PC-3 (cell line): ENCODE results near the gene SGTB. TPM values are rescaled to one million over a fixed set of nuclear protein-coding genes. Genes with fewer than 3 reads are reported as not detected.
A peak's percentile ranks its signal among the peaks of the same experiment; 100 is the strongest.

Source experiments
- ATAC-seq: fragments of 200-7000 bp; cut with Tn5 transposase; 2 replicates; pipeline ENCODE4 v1.9.1; 2020; ENCODE audit warnings: mild to moderate bottlenecking, moderate library complexity
- BruUV-seq: library from RNA; stranded (reverse); fragments of 400-500 nt; replicated peaks from 2 replicates; lab custom pipeline; 2021; lab: Mats Ljungman, UMichigan
- CTCF ChIA-PET: fragments of 300-600 bp; sonication (Branson Sonifier 250); formaldehyde crosslinking; loops from one replicate; lab custom pipeline; 2022; ENCODE audit warnings: antibody characterized with exemption; lab: Charles Lee
- POLR2A ChIA-PET: fragments of 300-600 bp; sonication (Branson Sonifier 250); formaldehyde crosslinking; loops from one replicate; lab custom pipeline; 2022; ENCODE audit warnings: antibody characterized with exemption; ENCODE audit not compliant: unreplicated experiment; lab: Charles Lee
- DNase-seq: peaks from one replicate; pipeline ENCODE4 v3.0.0-alpha.2; 2015
- H2AFZ ChIP-seq: fragments of 300-600 bp; sonication (generic); 2 replicates; pipeline ENCODE4 v1.6.0; 2016; ENCODE audit warnings: antibody characterized with exemption, low read length
- H3F3A ChIP-seq: fragments of 300-600 bp; sonication (generic); one replicate; pipeline ENCODE4 v1.6.0; 2017; ENCODE audit warnings: antibody characterized with exemption, low read length, control low read depth, mild to moderate bottlenecking; ENCODE audit not compliant: unreplicated experiment
- H3K27ac ChIP-seq: fragments of 300-600 bp; sonication (generic); 2 replicates; pipeline ENCODE4 v1.5.1; 2016; ENCODE audit warnings: mild to moderate bottlenecking, low read length
- H3K27me3 ChIP-seq: fragments of 300-600 bp; sonication (generic); 2 replicates; pipeline ENCODE4 v1.6.1; 2016; ENCODE audit warnings: low read length, mixed read lengths
- H3K36me3 ChIP-seq: fragments of 300-600 bp; sonication (generic); 2 replicates; pipeline ENCODE4 v1.6.1; 2016; ENCODE audit warnings: low read depth, mixed run types, low read length, mixed read lengths
- H3K4me1 ChIP-seq: fragments of 300-600 bp; sonication (generic); 2 replicates; pipeline ENCODE4 v1.5.1; 2016; ENCODE audit warnings: low read length; ENCODE audit not compliant: insufficient read depth
- H3K4me2 ChIP-seq: fragments of 300-600 bp; sonication (generic); 2 replicates; pipeline ENCODE4 v1.6.0; 2016; ENCODE audit warnings: low read length
- H3K4me3 ChIP-seq: fragments of 300-600 bp; sonication (generic); 2 replicates; pipeline ENCODE4 v1.5.1; 2016; ENCODE audit warnings: mild to moderate bottlenecking, low read length, mixed read lengths
- H3K79me2 ChIP-seq: fragments of 300-600 bp; sonication (generic); 2 replicates; pipeline ENCODE4 v1.6.1; 2017; ENCODE audit warnings: low read length, mixed read lengths
- H3K9ac ChIP-seq: fragments of 300-600 bp; sonication (generic); 2 replicates; pipeline ENCODE4 v1.6.0; 2016; ENCODE audit warnings: mild to moderate bottlenecking, low read length
- H3K9me2 ChIP-seq: fragments of 300-600 bp; sonication (generic); replicated peaks from 2 replicates; pipeline ENCODE4 v1.6.1; 2016; ENCODE audit warnings: mixed run types, low read length, mixed read lengths
- H3K9me3 ChIP-seq: fragments of 300-600 bp; sonication (generic); 2 replicates; pipeline ENCODE4 v1.6.1; 2016; ENCODE audit warnings: low read length, mixed read lengths
- H4K20me1 ChIP-seq: fragments of 300-600 bp; sonication (generic); 2 replicates; pipeline ENCODE4 v1.6.1; 2016; ENCODE audit warnings: low read length, mixed read lengths
- EZH2 ChIP-seq: fragments of 300-600 bp; sonication (generic); IDR thresholded peaks from one replicate; pipeline ENCODE4 v1.6.1; 2017; ENCODE audit warnings: antibody characterized with exemption, mild to moderate bottlenecking, low read length; ENCODE audit not compliant: unreplicated experiment
- EZH2phosphoT487 ChIP-seq: fragments of 300-600 bp; sonication (generic); IDR thresholded peaks from 2 replicates; pipeline ENCODE4 v1.6.1; 2018; ENCODE audit warnings: mild to moderate bottlenecking, antibody characterized with exemption, low read length, borderline replicate concordance
- intact Hi-C: fragments of 100-400 bp; cut with micrococcal nuclease; formaldehyde crosslinking; loops from 2 replicates; pipeline ENCODE4 v1.9.0; 2023
- total RNA-seq: library from RNA; depleted of rRNA; stranded (reverse); fragments of >200 nt; gene quantifications from 2 replicates; pipeline ENCODE4 v1.2.3, GENCODE V29; 2014
- TF ChIP-seq, protein P1 (sequence below): fragments of 300-600 bp; sonication (generic); conservative IDR thresholded peaks from 2 replicates; pipeline ENCODE4 v1.5.1; 2017; ENCODE audit warnings: antibody characterized with exemption, low read depth, mild to moderate bottlenecking, low read length

Gene SGTB
- total RNA-seq, 1 experiment from 2014 or later = 1.1 TPM

DNA sequence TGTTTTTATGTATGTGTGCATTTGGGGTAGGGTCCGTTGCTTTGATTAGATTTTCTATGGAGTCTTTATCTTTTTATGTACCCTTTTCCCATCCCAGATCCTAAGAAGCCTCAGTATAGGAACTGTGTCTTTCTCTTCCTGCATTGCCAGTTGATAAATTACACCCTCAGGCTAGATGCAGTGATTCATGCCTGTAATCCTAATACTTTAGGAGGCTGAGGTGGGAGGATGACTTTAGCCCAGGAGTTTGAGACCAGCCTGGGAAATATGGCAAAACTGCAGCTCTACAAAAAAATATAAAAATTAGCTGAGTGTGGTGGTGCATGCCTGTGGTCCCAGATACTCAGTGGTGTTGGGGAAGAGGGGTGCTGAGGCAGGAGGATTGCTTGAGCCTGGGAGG is 40.3 kb upstream of the SGTB start:
- Histone ChIP-seq H2AFZ (no peak overlapping the region), H3K9me3 (no peaks in the 10 kb centered on the region), H3K36me3 (no peaks in the 10 kb centered on the region), H3K79me2 (no peaks in the 10 kb centered on the region), H3K4me2 (no peak overlapping the region), H3K27ac (no peak overlapping the region), H4K20me1 (no peaks in the 10 kb centered on the region), H3K4me3 (no peak overlapping the region), H3K4me1 (peaks cover 3% of the 10 kb centered on the region; the same call in 1 of the 2 replicates), H3F3A (no peaks in the 10 kb centered on the region), H3K27me3 (no peaks in the 10 kb centered on the region), H3K9me2 (no peaks in the 10 kb centered on the region), H3K9ac (no peak overlapping the region)
- ChIA-PET POLR2A (no interaction called here), CTCF (interaction anchor here (0.7 kb wide), 1 partner anchor 69 kb away, joined by 3 read pairs; no protein-coding TSS in a partner anchor)
- intact Hi-C loops = loop anchor here (5.0 to 10.0 kb wide), 4 partner anchors 50 to 383 kb away; partner anchors contain the start of genes ERBIN and SREK1
- TF ChIP-seq, protein P1, sequence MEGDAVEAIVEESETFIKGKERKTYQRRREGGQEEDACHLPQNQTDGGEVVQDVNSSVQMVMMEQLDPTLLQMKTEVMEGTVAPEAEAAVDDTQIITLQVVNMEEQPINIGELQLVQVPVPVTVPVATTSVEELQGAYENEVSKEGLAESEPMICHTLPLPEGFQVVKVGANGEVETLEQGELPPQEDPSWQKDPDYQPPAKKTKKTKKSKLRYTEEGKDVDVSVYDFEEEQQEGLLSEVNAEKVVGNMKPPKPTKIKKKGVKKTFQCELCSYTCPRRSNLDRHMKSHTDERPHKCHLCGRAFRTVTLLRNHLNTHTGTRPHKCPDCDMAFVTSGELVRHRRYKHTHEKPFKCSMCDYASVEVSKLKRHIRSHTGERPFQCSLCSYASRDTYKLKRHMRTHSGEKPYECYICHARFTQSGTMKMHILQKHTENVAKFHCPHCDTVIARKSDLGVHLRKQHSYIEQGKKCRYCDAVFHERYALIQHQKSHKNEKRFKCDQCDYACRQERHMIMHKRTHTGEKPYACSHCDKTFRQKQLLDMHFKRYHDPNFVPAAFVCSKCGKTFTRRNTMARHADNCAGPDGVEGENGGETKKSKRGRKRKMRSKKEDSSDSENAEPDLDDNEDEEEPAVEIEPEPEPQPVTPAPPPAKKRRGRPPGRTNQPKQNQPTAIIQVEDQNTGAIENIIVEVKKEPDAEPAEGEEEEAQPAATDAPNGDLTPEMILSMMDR = no peak
- TF ChIP-seq EZH2 (no peak), EZH2phosphoT487 (no peak)
- no TSS peak for BruUV-seq
- ATAC-seq (no peak), DNase-seq (peak; percentile 50)

- Histone ChIP-seq H3K9me3 (no peaks in the 10 kb centered on the region), H3K27ac (no peak overlapping the region), H3K27me3 (no peaks in the 10 kb centered on the region), H3K79me2 (no peaks in the 10 kb centered on the region), H3K9ac (no peak overlapping the region), H2AFZ (no peak overlapping the region), H3K4me2 (no peak overlapping the region), H4K20me1 (no peaks in the 10 kb centered on the region), H3K4me3 (no peak overlapping the region), H3F3A (no peaks in the 10 kb centered on the region), H3K36me3 (no peaks in the 10 kb centered on the region), H3K9me2 (no peaks in the 10 kb centered on the region), H3K4me1 (peaks cover 3% of the 10 kb centered on the region; the same call in 1 of the 2 replicates)
- intact Hi-C loops = loop anchor here (5.0 to 10.0 kb wide), 4 partner anchors 52 to 384 kb away; partner anchors contain the start of genes ERBIN and SREK1
- TF ChIP-seq, protein P1 = peak; percentile 47
- no peak for TF ChIP-seq EZH2phosphoT487
- CTCF ChIA-PET = interaction anchor here (0.5 kb wide), 1 partner anchor 313 kb away, joined by 11 read pairs; no protein-coding TSS in a partner anchor
- no TSS peak for BruUV-seq
- ATAC-seq = peak; percentile 77
- POLR2A ChIA-PET = interaction anchor here (0.5 kb wide), 1 partner anchor 167 kb away, joined by 3 read pairs; no protein-coding TSS in a partner anchor
- peak; percentile 61 for DNase-seq
Measured at GRCh38 chr5:65760504-65761275, 38.8 kb upstream of the SGTB start.
